BLaER1 treated with 17β-estradiol and CSF1 and Interleukin-3, amounts not matched to agents 10 nM and 100 nM (cell line): Measurements from ENCODE around the gene SMIM41.
A peak's percentile ranks its signal among the peaks of the same experiment; 100 is the strongest.

ENCODE experiments used
- H3K27ac ChIP-seq, 11 experiments: shearing (Covaris generic); formaldehyde crosslinking; 2 replicates each; pipeline ENCODE4 v1.8.1; 2022
- H3K27me3 ChIP-seq, 11 experiments: shearing (Covaris generic); formaldehyde crosslinking; 2 replicates each; pipeline ENCODE4 v1.8.1; 2022
- H3K36me3 ChIP-seq, 11 experiments: shearing (Covaris generic); formaldehyde crosslinking; 2 replicates each; pipeline ENCODE4 v1.8.1; 2022
- H3K4me1 ChIP-seq, 10 experiments: shearing (Covaris generic); formaldehyde crosslinking; 2 replicates each; pipeline ENCODE4 v1.8.1; 2022
- H3K4me2 ChIP-seq, 11 experiments: shearing (Covaris generic); formaldehyde crosslinking; 2 replicates each; pipeline ENCODE4 v1.8.1; 2022
- H3K4me3 ChIP-seq, 10 experiments: shearing (Covaris generic); formaldehyde crosslinking; 2 replicates each; pipeline ENCODE4 v1.8.1; 2022
- H3K9ac ChIP-seq, 11 experiments: shearing (Covaris generic); formaldehyde crosslinking; 2 replicates each; pipeline ENCODE4 v1.8.1; 2022
- H3K9me3 ChIP-seq, 11 experiments: shearing (Covaris generic); formaldehyde crosslinking; replicated peaks in 1 of 11; 2 replicates each; pipeline ENCODE4 v1.8.1; 2022
- H4K20me1 ChIP-seq, 11 experiments: shearing (Covaris generic); formaldehyde crosslinking; 2 replicates each; pipeline ENCODE4 v1.8.1; 2022
- Cebpa-rat ChIP-seq, 11 experiments: shearing (Covaris generic); IDR thresholded peaks; 2 replicates each; pipeline ENCODE4 v1.8.1; 2022

Gene SMIM41

DNA sequence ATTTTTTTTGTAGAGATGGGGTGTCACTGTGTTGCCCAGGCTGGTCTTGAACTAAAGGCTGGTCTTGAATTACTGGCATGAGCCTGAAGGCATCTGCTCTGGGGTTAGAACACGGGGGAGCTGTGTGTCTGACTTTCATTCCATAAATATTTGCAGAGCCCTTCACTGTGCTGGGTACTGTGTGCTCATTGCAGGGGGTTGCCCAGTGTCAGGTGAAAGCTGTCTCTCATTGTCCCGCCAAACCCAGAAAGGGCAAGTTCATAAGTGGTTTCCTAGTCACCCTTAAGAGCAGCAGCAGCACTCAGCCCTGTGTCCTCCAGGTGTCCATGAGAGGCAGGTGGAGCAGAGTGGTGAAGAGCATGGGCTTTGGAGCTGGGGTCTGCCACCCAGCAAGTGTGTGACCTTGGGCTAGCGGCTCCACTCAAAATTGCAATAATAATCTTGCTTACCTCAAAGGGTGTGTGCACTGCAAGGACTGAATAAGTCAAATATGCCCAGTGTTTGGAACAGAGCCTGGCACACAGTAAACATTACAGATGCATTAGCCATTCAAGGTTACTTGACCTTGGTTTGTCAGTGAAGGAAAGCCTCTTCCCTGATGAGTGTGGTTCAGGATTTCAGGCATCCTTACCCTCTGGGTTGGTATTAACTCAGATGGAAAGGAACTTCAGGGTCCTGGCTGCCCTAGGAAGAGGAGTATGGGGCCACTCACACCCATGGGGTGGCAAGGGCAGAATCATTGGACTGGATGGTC, 4.4 kb upstream of the SMIM41 start:
- Histone ChIP-seq H3K27ac (peak overlapping the region in 2 of 11 experiments; percentile 33 to 59; a peak in 1 of 22 replicates), H3K4me1 (peaks cover 57 to 85% (median 78%) of the 10 kb centered on the region in 10 experiments), H3K36me3 (peaks cover 60 to 80% (median 70%) of the 10 kb centered on the region in 11 experiments), H3K4me2 (peak overlapping the region; percentile 92 to 99 (median 98)), H3K9me3 (no peaks in the 10 kb centered on the region), H3K27me3 (no peaks in the 10 kb centered on the region), H3K4me3 (0 out of 20 replicates have a peak overlapping the region, but pooled peaks of 1 of the 10 experiments have one; percentile 3), H4K20me1 (peaks cover 63 to 99% (median 98%) of the 10 kb centered on the region in 11 experiments; a peak in 21 of 22 replicates), H3K9ac (peak overlapping the region in 1 of 11 experiments; percentile 49; a peak in 3 of 22 replicates)
- no peak for TF ChIP-seq Cebpa-rat (IDR thresholded peaks at IDR 0.05)

- peaks cover 60 to 77% (median 69%) of the 10 kb centered on the region in 11 experiments for H3K36me3 ChIP-seq
- H4K20me1 ChIP-seq: peaks cover 62 to 99% (median 97%) of the 10 kb centered on the region in 11 experiments; a peak in 21 of 22 replicates
- TF ChIP-seq Cebpa-rat (IDR thresholded peaks at IDR 0.05): no peak
These were observed 2.7 kb upstream of the SMIM41 start for GRCh38 chr12:52076811-52077210.

GRCh38 chr12:52078276-52078675, 1.2 kb upstream of the SMIM41 start:
- Histone ChIP-seq H3K4me3 (no peak overlapping the region), H4K20me1 (peaks cover 49 to 99% (median 96%) of the 10 kb centered on the region in 11 experiments; a peak in 21 of 22 replicates), H3K9me3 (no peaks in the 10 kb centered on the region), H3K9ac (no peak overlapping the region), H3K4me2 (0 out of 22 replicates have a peak overlapping the region, but pooled peaks of 1 of the 11 experiments have one; percentile 1), H3K36me3 (peaks cover 51 to 63% (median 59%) of the 10 kb centered on the region in 11 experiments), H3K27ac (no peak overlapping the region), H3K27me3 (no peaks in the 10 kb centered on the region), H3K4me1 (peaks cover 59 to 89% (median 81%) of the 10 kb centered on the region in 10 experiments)
- no peak for TF ChIP-seq Cebpa-rat (IDR thresholded peaks at IDR 0.05)

More at GRCh38 chr12:52076811-52077210, 2.7 kb upstream of the SMIM41 start:
- Histone ChIP-seq H3K4me2 (peak overlapping the region in 1 of 11 experiments; percentile 98; a peak in 1 of 22 replicates), H3K9ac (no peak overlapping the region), H3K9me3 (no peaks in the 10 kb centered on the region), H3K27me3 (no peaks in the 10 kb centered on the region), H3K4me3 (no peak overlapping the region), H3K4me1 (peaks cover 61 to 89% (median 81%) of the 10 kb centered on the region in 10 experiments), H3K27ac (no peak overlapping the region)

DNA sequence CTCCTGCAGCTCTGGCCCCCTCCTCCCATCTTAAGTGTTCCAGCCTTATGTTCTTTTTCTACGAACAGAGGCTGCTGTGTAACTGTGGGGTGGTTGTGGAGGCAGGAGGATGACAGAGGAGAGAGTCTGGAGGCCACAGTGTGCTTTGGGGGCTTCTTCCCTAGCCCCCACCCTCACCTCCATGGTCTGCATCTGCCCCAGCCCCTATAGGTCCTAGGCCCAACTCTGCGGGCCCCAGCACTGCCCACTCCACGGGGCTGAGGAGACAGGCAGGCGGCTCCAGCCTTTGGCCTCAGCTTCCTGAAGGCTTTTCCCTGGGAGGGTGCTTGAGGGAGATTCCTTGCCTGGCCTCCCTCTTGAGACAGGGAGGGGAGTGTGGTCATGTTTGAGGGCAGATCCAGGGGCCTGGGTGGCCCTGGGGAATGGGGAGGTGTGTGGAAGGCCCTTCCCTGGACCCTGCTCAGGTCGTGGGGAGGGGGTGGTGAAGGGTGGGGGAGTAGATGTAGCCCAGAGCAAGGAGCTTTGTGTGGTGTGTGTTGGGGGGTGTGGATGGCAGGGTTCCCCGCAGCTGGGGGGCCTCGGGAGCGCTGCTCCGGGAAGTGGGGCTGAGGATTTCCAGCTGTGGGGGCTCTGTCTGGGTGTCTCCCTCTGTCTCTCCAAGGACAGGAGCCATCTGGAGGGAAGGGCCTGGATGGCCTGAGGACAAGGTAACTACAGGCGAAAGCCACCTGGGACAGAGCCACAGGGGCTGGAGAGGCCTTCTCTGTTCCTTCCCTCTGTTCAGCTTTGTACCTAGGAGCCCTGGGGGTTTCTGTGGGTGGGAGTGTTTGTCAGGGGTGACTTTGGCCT, 1.1 kb downstream of the SMIM41 start:
- Histone ChIP-seq H3K9ac (peak overlapping the region; percentile 26 to 62 (median 53); a peak in 19 of 22 replicates), H3K27me3 (no peaks in the 10 kb centered on the region), H3K4me2 (peak overlapping the region; percentile 82 to 95 (median 87)), H4K20me1 (peaks cover 26 to 76% (median 73%) of the 10 kb centered on the region in 11 experiments; a peak in 21 of 22 replicates), H3K4me3 (peak overlapping the region in 2 of 10 experiments; percentile 13 to 14; a peak in 2 of 20 replicates), H3K36me3 (peaks cover 39 to 45% (median 44%) of the 10 kb centered on the region in 11 experiments), H3K4me1 (peaks cover 35 to 85% (median 76%) of the 10 kb centered on the region in 10 experiments), H3K9me3 (no peaks in the 10 kb centered on the region), H3K27ac (peak overlapping the region in 8 of 11 experiments; percentile 9 to 63 (median 50); a peak in 14 of 22 replicates)
- no peak for TF ChIP-seq Cebpa-rat (IDR thresholded peaks at IDR 0.05)

GRCh38 chr12:52081263-52081733, 1.8 kb downstream of the SMIM41 start:
- H3K27ac ChIP-seq: peak overlapping the region in 8 of 11 experiments; percentile 9 to 63 (median 50); a peak in 13 of 22 replicates
- H3K9ac ChIP-seq: peak overlapping the region; percentile 26 to 62 (median 53); a peak in 19 of 22 replicates
- no peaks in the 10 kb centered on the region for H3K9me3 ChIP-seq
- TF ChIP-seq Cebpa-rat (IDR thresholded peaks at IDR 0.05): no peak
- peaks cover 33 to 39% (median 38%) of the 10 kb centered on the region in 11 experiments for H3K36me3 ChIP-seq
- H3K4me2 ChIP-seq: peak overlapping the region; percentile 82 to 95 (median 87)
- H3K27me3 ChIP-seq: no peaks in the 10 kb centered on the region
- H3K4me1 ChIP-seq: peaks cover 31 to 79% (median 71%) of the 10 kb centered on the region in 10 experiments
- peaks cover 19 to 69% (median 66%) of the 10 kb centered on the region in 11 experiments; a peak in 21 of 22 replicates for H4K20me1 ChIP-seq
- H3K4me3 ChIP-seq: peak overlapping the region in 5 of 10 experiments; percentile 3 to 37 (median 14); a peak in 6 of 20 replicates

DNA sequence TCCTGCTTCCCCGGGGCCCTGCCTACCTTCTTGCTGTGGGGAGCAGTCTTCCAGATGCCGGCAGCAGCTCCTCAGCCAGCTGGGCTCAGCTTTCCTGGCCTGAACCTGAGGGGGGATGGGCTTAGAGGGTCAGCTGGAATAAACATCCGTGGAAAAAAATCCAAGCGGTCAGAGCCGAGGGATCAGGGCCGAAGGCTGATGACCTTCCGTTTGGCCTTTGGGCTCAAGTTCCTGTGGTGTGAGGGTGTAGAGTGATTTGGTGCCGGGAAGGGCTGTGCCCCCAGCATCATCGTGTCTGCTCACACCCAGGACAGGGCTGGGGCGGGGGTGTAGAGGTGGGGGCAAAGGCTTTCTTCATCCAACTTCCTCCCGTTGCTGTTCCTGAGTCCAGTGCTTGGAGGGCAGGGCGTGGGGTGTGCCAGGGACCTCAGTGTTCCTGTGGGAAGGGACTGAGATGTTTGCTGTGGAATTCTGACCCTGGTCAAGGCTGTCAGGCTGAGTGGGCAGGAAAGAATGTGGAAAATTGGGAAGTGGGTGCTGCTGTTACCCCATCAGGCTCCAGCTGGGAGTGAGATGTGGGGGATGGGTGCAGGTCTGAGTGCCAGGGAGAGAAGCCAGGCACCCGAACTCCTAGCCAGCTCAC, 2.6 kb downstream of the SMIM41 start:
- Histone ChIP-seq H3K4me2 (peak overlapping the region; percentile 82 to 95 (median 87)), H3K27ac (peak overlapping the region in 7 of 11 experiments; percentile 1 to 63 (median 49); a peak in 9 of 22 replicates), H3K36me3 (peaks cover 25 to 30% (median 29%) of the 10 kb centered on the region in 11 experiments), H3K4me3 (peak overlapping the region in 4 of 10 experiments; percentile 3 to 37 (median 14); a peak in 5 of 20 replicates), H4K20me1 (peaks cover 11 to 60% (median 58%) of the 10 kb centered on the region in 11 experiments; a peak in 21 of 22 replicates), H3K9me3 (no peaks in the 10 kb centered on the region), H3K4me1 (peaks cover 31 to 77% (median 68%) of the 10 kb centered on the region in 10 experiments), H3K27me3 (0 out of 22 replicates have a peak, but pooled peaks cover 0 to 3% (median 0%) of the 10 kb centered on the region in 11 experiments), H3K9ac (peak overlapping the region; percentile 16 to 62 (median 53); a peak in 17 of 22 replicates)
- TF ChIP-seq Cebpa-rat (IDR thresholded peaks at IDR 0.05): no peak

DNA sequence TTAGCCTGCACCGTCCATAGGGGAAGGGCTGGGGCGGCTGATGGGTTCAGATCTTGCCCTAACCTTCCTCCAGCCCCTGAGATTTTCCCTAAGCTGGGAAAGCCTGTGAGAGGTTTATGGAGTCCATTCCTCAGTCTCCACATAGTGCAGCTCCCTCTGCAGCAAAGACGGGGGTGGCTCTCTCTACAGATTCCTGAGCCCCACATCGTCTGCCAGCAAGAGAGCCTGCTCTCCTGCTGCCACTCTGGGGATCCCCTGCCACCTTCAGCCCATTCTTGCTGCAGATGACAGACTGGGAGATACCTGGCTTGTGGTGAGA, 3.1 kb downstream of the SMIM41 start:
- peaks cover 21 to 26% (median 26%) of the 10 kb centered on the region in 11 experiments for H3K36me3 ChIP-seq
- H3K27ac ChIP-seq: no peak overlapping the region; a peak in 1 of 22 replicates
- peak overlapping the region; percentile 82 to 95 (median 87) for H3K4me2 ChIP-seq
- peaks cover 10 to 57% (median 56%) of the 10 kb centered on the region in 11 experiments; a peak in 21 of 22 replicates for H4K20me1 ChIP-seq
- no peaks in the 10 kb centered on the region for H3K9me3 ChIP-seq
- H3K9ac ChIP-seq: peak overlapping the region in 5 of 11 experiments; percentile 50 to 62 (median 56); a peak in 5 of 22 replicates
- no peak overlapping the region for H3K4me3 ChIP-seq
- TF ChIP-seq Cebpa-rat (IDR thresholded peaks at IDR 0.05): no peak
- H3K4me1 ChIP-seq: peaks cover 31 to 81% (median 68%) of the 10 kb centered on the region in 10 experiments
- H3K27me3 ChIP-seq: peaks cover 0 to 5% (median 0%) of the 10 kb centered on the region in 11 experiments; a peak in 1 of 22 replicates
